ENCODE data around the gene IL32.
A peak's percentile ranks its signal among the peaks of the same experiment; 100 is the strongest.

Gene IL32

DNA sequence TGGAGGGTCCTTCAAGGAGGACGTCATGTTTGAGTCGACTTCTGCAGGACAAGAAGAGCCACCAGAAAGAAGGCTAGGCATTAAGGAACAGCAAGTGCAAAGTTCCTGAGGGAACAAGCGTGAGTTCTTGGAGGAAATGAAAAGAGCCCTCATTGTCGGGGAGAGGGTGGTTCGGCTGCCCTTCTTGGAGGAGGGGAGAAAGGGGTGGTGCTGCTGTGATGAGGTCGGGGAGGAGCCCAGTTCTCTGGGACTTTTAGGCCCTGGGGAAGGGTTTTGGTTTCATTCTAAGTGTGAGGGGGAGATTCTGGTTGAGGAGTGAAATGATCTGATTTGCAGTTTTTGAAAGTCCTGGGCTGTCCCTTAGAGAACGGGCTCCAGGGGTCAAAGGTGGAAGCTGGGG lies 32.8 kb upstream of the IL32 start:
- in situ Hi-C loops (cut with HindIII; ENCODE audit: low pct_unique_long_range_greater_than_20kb, low sequenced_read_pairs) = no loop called here
- TF ChIP-seq JUND (IDR thresholded peaks at IDR 0.05; ENCODE audit: low read depth) = no peak

DNA sequence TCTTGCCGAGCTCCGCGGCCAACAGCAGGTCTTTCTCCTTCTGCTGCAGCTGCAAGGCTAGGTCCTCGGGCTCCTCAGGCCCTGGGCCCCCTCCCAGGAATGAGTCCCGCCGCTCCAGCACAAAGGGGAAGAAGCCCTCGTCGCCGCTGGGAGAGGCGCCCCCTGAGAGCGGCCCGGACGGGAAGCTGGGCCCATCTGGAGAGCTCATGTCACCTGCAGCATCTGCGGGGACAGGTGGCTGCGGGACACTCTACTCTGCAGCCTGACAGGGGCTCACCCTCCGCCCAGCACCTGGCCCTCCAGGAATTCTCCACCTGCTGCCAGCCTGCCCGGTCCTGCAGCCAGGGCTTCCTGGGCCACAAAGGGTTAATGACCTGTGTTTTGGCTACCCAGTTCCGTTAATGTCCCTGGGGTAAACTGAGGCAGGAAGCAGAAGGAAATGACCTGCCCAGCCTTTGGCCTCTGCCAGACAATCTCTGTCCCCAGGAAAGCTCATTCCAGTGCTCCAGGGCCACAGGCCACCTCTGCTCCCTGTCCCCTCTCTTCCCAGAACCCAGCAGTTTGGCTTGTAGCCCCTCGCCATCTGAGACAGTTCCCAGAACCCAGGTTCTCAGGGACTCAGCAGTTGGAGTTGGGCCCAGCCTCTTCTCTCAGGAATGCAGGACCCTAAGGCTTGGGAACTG lies 30.0 kb upstream of the IL32 start:
- in situ Hi-C loops (cut with HindIII; ENCODE audit: low pct_unique_long_range_greater_than_20kb, low sequenced_read_pairs) = no loop called here
- no peak for DNase-seq (ENCODE audit: low read depth in 1 of 2, low spot score in 1 of 2)
- TF ChIP-seq JUND (IDR thresholded peaks at IDR 0.05; ENCODE audit: low read depth) = no peak

More for the DNA sequence above, 32.8 kb upstream of the IL32 start:
- DNase-seq (ENCODE audit: low read depth in 1 of 2, low spot score in 1 of 2) = no peak

GRCh38 chr16:3035972-3036725 lies 29.3 kb upstream of the IL32 start:
- peak; percentile 29 to 57 for DNase-seq (ENCODE audit: low read depth in 1 of 2, low spot score in 1 of 2)
- in situ Hi-C loops (cut with HindIII; ENCODE audit: low pct_unique_long_range_greater_than_20kb, low sequenced_read_pairs) = no loop called here
- TF ChIP-seq JUND (IDR thresholded peaks at IDR 0.05; ENCODE audit: low read depth) = no peak

GRCh38 chr16:3036726-3037315 lies 28.6 kb upstream of the IL32 start, which contains the start of gene BICDL2:
TSS of gene BICDL2 (minus strand) at chr16:3036944. CDS start at chr16:3035496, 1,448 bp downstream.
- in situ Hi-C loops (cut with HindIII; ENCODE audit: low pct_unique_long_range_greater_than_20kb, low sequenced_read_pairs) = no loop called here
- TF ChIP-seq JUND (IDR thresholded peaks at IDR 0.05; ENCODE audit: low read depth) = no peak
- DNase-seq (ENCODE audit: low read depth in 1 of 2, low spot score in 1 of 2) = peak; percentile 59 to 85

DNA sequence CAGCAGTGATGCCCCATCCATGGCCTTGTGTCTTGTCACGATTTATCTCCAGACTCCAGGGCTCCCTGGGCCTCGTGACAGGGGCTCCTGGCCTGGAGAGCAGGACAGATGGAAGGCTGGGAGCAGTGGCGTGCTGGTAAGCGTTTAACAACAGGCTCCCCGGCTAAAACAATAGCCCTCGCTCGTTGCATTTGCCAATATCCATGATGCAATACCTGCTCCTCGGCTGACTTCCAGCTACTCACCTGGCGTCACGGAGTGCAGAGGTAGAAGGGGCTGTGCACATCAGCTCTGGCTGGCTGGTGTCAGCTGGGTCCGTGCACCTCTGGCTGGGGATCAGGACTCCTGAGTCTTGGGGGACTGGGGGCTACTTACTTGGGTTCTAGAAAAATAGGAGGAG lies 27.2 kb upstream of the IL32 start:
- DNase-seq (ENCODE audit: low read depth in 1 of 2, low spot score in 1 of 2) = peak in 1 of 2 experiments; percentile 72
- in situ Hi-C loops (cut with HindIII; ENCODE audit: low pct_unique_long_range_greater_than_20kb, low sequenced_read_pairs) = no loop called here
- TF ChIP-seq JUND (IDR thresholded peaks at IDR 0.05; ENCODE audit: low read depth) = no peak

DNA sequence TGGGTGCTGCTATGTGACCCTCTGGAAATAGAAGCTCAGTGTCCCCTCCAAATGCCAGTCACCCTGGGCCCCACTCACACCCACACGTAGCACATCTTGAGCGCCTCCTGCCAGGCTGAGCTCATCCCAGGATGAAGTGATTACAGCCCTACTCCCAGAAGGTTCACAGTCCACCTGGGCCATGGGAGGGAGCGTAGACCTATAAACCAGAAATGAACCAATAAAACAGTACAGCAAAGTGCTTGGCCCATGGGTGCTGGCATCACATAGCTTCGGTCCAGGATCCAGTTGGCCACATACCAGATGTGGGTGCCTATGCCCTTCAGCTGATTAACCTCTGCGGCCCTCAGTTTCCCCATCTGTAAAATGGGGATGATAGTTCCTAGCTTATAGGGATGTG lies 26.5 kb upstream of the IL32 start:
- DNase-seq (ENCODE audit: low read depth in 1 of 2, low spot score in 1 of 2) = no peak
- TF ChIP-seq JUND (IDR thresholded peaks at IDR 0.05; ENCODE audit: low read depth) = no peak
- in situ Hi-C loops (cut with HindIII; ENCODE audit: low pct_unique_long_range_greater_than_20kb, low sequenced_read_pairs) = no loop called here

- TF ChIP-seq JUND (IDR thresholded peaks at IDR 0.05; ENCODE audit: low read depth) = no peak
- in situ Hi-C loops (cut with HindIII; ENCODE audit: low pct_unique_long_range_greater_than_20kb, low sequenced_read_pairs) = no loop called here
Measured at GRCh38 chr16:3042376-3042775, 23.1 kb upstream of the IL32 start.

DNA sequence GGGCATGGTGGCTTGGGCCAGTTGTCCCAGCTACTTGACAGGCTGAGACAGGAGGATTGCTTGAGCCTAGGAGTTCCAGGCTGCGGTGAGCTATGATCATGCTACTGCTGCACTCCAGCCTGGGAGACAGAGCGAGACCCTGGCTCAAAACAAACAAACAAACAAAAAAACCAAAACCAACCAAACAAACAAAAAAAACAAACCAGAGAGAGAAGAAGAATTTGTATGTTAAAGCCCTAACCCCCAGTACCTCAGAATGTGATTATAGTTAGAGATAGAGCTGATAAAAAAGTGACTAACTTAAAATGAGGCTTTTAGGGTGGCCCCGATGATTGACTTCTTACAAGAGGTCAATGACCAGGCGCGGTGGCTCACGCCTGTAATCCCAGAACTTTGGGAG lies 20.7 kb upstream of the IL32 start:
- in situ Hi-C loops (cut with HindIII; ENCODE audit: low pct_unique_long_range_greater_than_20kb, low sequenced_read_pairs) = no loop called here
- DNase-seq (ENCODE audit: low read depth in 1 of 2, low spot score in 1 of 2) = no peak
- no peak for TF ChIP-seq JUND (IDR thresholded peaks at IDR 0.05; ENCODE audit: low read depth)

More at GRCh38 chr16:3042376-3042775, 23.1 kb upstream of the IL32 start:
- no peak for DNase-seq (ENCODE audit: low read depth in 1 of 2, low spot score in 1 of 2)

DNA sequence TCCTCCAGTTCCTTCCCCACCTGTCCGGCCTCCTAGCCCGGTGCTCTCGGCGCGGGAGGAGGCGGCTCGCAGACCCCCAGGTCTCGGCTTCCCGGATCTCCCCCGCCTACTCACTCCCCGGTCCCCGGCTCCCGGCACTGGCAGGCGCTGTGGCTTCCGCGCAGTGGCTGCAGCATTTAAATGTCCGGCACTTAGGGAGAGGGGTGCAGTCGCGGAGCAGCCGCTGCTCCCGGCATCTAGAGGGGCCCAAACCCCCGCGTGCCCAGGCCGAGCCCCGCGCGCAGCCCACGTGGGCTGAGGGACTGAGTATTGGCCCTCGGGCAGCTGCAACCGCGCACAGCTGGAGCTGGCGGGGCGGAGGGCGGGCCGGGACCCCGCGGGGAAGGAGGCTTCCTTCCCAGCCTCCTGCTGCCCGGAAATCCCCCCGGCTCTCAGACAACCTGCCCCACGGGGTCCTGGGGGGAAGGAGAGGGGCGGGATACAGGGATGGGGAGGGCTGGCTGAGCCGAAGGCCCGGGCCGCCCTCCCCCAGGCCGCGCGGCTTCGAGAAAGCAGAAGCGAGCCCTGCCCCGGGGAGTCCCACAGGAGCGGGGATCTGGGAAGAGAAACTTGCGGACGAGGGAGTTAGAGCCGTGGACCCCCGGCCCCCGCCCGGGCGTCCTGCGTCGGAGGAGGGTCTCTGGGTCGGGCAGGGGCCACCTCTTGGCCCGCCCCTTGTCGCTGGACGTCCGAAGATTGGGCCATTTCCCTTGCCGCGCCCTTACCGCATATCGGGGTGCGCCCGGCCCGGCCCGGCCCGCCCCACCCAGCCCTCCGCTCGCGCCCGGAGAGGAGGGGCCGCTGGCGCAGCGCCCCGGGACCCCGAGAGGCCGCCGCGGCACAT lies 19.4 kb upstream of the IL32 start, which contains the start of gene MMP25:
Gene MMP25 (plus strand): TSS at position 804 of the 883 bp plus-strand sequence. CDS start 357 bp downstream, outside the sequence.
- TF ChIP-seq JUND (IDR thresholded peaks at IDR 0.05; ENCODE audit: low read depth) = no peak
- in situ Hi-C loops (cut with HindIII; ENCODE audit: low pct_unique_long_range_greater_than_20kb, low sequenced_read_pairs) = no loop called here
- DNase-seq (ENCODE audit: low read depth in 1 of 2, low spot score in 1 of 2) = peak in 1 of 2 experiments; percentile 72

DNA sequence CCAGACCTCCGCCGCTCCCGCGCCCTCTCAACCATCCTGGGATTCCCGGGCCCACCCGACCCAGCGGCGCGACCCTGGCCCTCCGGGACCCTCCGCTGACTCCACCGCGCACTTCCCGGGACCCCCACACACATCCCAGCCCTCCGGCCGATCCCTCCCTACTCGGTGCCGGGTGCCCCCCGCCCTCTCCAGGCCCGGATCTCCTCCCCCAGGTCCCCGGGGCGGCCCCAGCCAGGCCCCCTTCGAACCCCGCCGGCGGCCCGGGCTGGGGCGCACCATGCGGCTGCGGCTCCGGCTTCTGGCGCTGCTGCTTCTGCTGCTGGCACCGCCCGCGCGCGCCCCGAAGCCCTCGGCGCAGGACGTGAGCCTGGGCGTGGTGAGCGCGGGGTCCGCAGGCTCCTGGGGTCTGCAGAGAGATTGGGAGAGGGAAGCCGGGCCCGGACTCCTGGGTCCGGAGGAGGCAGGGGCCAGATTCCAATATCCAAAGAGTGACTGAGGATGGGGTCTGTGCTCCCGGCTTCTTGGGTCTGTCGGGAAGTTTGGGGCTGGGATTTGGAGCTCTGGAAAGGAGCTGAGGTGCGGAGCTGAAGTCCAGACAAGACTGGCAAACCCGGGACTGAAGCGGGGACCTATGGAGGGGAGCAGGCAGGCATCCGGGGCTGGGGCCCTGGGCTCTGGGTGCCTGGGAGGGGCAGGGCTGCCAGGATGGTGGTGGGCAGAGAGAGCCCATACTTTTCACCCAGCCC lies 18.6 kb upstream of the IL32 start:
- in situ Hi-C loops (cut with HindIII; ENCODE audit: low pct_unique_long_range_greater_than_20kb, low sequenced_read_pairs) = no loop called here
- no peak for TF ChIP-seq JUND (IDR thresholded peaks at IDR 0.05; ENCODE audit: low read depth)
- DNase-seq (ENCODE audit: low read depth in 1 of 2, low spot score in 1 of 2) = no peak

GRCh38 chr16:3047387-3047720 lies 18.1 kb upstream of the IL32 start:
- no peak for DNase-seq (ENCODE audit: low read depth in 1 of 2, low spot score in 1 of 2)
- no peak for TF ChIP-seq JUND (IDR thresholded peaks at IDR 0.05; ENCODE audit: low read depth)

More at GRCh38 chr16:3047387-3047720, 18.1 kb upstream of the IL32 start:
- in situ Hi-C loops (cut with HindIII; ENCODE audit: low pct_unique_long_range_greater_than_20kb, low sequenced_read_pairs) = no loop called here
